ENCODE results near the gene SIX3. TPM values are rescaled to one million over a fixed set of nuclear protein-coding genes. Genes with fewer than 3 reads are reported as not detected.

Gene SIX3
- total RNA-seq, 1 experiment from 2014 or later, result 0.07 TPM

DNA sequence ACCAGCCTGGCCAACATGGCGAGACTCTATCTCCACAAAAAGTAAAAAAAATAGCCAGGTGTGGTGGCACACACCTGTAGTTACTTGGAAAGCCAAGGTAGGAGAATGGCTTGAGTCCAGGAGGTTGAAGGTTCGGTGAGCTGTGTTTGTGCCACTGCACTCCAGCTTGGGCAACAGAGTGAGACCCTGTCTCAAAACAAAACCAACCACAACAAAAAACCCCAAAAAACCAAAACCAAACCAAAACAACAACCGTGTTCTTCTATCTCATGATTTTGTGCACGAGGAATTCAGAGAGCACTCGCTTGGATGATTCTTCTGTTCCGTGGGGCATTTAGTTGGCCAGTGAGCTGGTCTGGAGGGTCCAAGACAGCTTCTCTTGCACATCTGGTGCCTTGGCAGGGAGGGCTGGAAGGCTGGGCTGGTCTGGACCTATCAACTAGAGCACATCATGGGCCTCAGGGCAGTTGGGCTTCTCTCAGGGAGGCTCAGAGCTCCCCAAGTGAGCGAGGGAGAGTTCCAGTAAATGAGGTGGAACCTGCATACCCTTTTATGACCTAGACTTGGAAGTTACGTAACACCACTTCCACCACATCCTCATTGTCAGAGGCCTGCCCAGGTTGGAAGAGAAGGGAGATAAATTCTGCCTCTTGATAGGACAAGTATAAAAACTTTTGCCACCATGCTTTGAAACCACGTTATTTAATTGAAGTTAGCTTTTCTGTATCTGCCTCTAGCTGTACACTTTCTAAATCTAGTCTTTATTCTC is 42.5 kb downstream of the SIX3 start:
- no peaks in the 10 kb centered on the region; the same call in 1 of the 2 replicates for H3K9me3 ChIP-seq (ENCODE audit: low read length)
- intact Hi-C loops (cut with micrococcal nuclease), result loop anchor here (5.0 kb wide), 1 partner anchor 458 kb away; no protein-coding TSS in a partner anchor
- no peak overlapping the region for H3K9ac ChIP-seq (ENCODE audit: low read length)
- BruUV-seq (replicated peaks), result no TSS peak
- H3K4me3 ChIP-seq (ENCODE audit: low read length), result no peak overlapping the region
- TF ChIP-seq, protein P1, sequence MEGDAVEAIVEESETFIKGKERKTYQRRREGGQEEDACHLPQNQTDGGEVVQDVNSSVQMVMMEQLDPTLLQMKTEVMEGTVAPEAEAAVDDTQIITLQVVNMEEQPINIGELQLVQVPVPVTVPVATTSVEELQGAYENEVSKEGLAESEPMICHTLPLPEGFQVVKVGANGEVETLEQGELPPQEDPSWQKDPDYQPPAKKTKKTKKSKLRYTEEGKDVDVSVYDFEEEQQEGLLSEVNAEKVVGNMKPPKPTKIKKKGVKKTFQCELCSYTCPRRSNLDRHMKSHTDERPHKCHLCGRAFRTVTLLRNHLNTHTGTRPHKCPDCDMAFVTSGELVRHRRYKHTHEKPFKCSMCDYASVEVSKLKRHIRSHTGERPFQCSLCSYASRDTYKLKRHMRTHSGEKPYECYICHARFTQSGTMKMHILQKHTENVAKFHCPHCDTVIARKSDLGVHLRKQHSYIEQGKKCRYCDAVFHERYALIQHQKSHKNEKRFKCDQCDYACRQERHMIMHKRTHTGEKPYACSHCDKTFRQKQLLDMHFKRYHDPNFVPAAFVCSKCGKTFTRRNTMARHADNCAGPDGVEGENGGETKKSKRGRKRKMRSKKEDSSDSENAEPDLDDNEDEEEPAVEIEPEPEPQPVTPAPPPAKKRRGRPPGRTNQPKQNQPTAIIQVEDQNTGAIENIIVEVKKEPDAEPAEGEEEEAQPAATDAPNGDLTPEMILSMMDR (conservative IDR thresholded peaks at IDR 0.05; ENCODE audit: low read depth, low read length), result no peak
- TF ChIP-seq EZH2 (IDR thresholded peaks at IDR 0.05; ENCODE audit: low read length, unreplicated experiment) (no peak), EZH2phosphoT487 (IDR thresholded peaks at IDR 0.05; ENCODE audit: borderline replicate concordance, low read length) (no peak)
- peaks cover 6% of the 10 kb centered on the region for H3K4me1 ChIP-seq (ENCODE audit: insufficient read depth, low read length)
- H2AFZ ChIP-seq (ENCODE audit: low read length), result no peak overlapping the region
- ChIA-PET POLR2A (ENCODE audit: unreplicated experiment) (no interaction called here), CTCF (no interaction called here)
- H3K9me2 ChIP-seq (replicated peaks; ENCODE audit: low read length), result no peaks in the 10 kb centered on the region
- no peak for DNase-seq
- H4K20me1 ChIP-seq (ENCODE audit: low read length), result no peaks in the 10 kb centered on the region
- H3K27me3 ChIP-seq (ENCODE audit: low read length), result no peaks in the 10 kb centered on the region
- no peak for ATAC-seq
- no peaks in the 10 kb centered on the region for H3K36me3 ChIP-seq (ENCODE audit: low read depth, low read length)
- no peaks in the 10 kb centered on the region for H3K79me2 ChIP-seq (ENCODE audit: low read length)
- no peaks in the 10 kb centered on the region for H3F3A ChIP-seq (ENCODE audit: low read length, unreplicated experiment)
- H3K27ac ChIP-seq (ENCODE audit: low read length), result no peak overlapping the region
- no peak overlapping the region for H3K4me2 ChIP-seq (ENCODE audit: low read length)

DNA sequence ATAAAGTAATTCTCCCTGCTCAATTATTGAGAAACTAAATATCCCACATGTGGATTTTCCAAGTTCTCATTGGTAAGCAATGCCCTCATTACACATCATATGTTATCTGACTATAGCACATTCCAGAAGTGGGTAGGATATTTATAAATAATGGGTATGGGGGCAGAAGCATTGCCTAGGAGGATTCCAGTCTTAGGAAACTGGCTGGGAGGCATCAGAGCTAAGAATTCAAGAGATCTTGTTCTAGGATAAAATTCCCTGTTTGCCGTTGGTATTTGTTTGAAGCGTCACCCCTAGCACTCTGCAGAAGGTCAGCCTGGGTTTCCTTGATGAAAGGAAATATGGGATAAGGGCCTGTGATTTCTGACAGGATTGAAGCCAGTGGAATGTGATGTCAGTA is 47.7 kb downstream of the SIX3 start:
- intact Hi-C loops (cut with micrococcal nuclease), result no loop called here

More for the DNA sequence above, 47.7 kb downstream of the SIX3 start:
- H3K27ac ChIP-seq (ENCODE audit: low read length), result no peak overlapping the region
- no peaks in the 10 kb centered on the region for H3K79me2 ChIP-seq (ENCODE audit: low read length)
- H3K4me1 ChIP-seq (ENCODE audit: insufficient read depth, low read length), result no peaks in the 10 kb centered on the region
- no peaks in the 10 kb centered on the region; the same call in 1 of the 2 replicates for H3K9me3 ChIP-seq (ENCODE audit: low read length)
- H3K36me3 ChIP-seq (ENCODE audit: low read depth, low read length), result no peaks in the 10 kb centered on the region
- H3K4me2 ChIP-seq (ENCODE audit: low read length), result no peak overlapping the region
- no TSS peak for BruUV-seq (replicated peaks)
- TF ChIP-seq EZH2phosphoT487 (IDR thresholded peaks at IDR 0.05; ENCODE audit: borderline replicate concordance, low read length), result no peak
- TF ChIP-seq, protein P1 (conservative IDR thresholded peaks at IDR 0.05; ENCODE audit: low read depth, low read length), result no peak
- TF ChIP-seq EZH2 (IDR thresholded peaks at IDR 0.05; ENCODE audit: low read length, unreplicated experiment), result no peak
- H3K9me2 ChIP-seq (replicated peaks; ENCODE audit: low read length), result no peaks in the 10 kb centered on the region
- no peak overlapping the region for H2AFZ ChIP-seq (ENCODE audit: low read length)
- H3F3A ChIP-seq (ENCODE audit: low read length, unreplicated experiment), result no peaks in the 10 kb centered on the region
- H4K20me1 ChIP-seq (ENCODE audit: low read length), result no peaks in the 10 kb centered on the region
- ATAC-seq, result no peak
- DNase-seq, result no peak
- no peak overlapping the region for H3K4me3 ChIP-seq (ENCODE audit: low read length)
- CTCF ChIA-PET, result no interaction called here
- POLR2A ChIA-PET (ENCODE audit: unreplicated experiment), result no interaction called here
- H3K9ac ChIP-seq (ENCODE audit: low read length), result no peak overlapping the region
- H3K27me3 ChIP-seq (ENCODE audit: low read length), result no peaks in the 10 kb centered on the region
